Sigmoid colon (tissue), 3 donors: Measurements from ENCODE around the gene POGK.

Experiments used
- POLR2A ChIP-seq, 2 donors: fragments of 450-650 bp; IDR thresholded peaks; one replicate each; pipeline ENCODE4 v1.6.1; 2016; ENCODE audit warnings: antibody characterized with exemption in 2 of 2, mild to moderate bottlenecking in 2 of 2, moderate library complexity in 2 of 2
- TF ChIP-seq, protein P1 (sequence below), 4 experiments: fragments of 450-650 bp in 3 of 4; fragments of 200-600 bp in 1 of 4; IDR thresholded peaks; one replicate each; pipeline ENCODE4 v1.5.1; 2016 to 2019; ENCODE audit warnings: antibody characterized with exemption in 4 of 4, mild to moderate bottlenecking in 3 of 4, moderate library complexity in 2 of 4

DNA sequence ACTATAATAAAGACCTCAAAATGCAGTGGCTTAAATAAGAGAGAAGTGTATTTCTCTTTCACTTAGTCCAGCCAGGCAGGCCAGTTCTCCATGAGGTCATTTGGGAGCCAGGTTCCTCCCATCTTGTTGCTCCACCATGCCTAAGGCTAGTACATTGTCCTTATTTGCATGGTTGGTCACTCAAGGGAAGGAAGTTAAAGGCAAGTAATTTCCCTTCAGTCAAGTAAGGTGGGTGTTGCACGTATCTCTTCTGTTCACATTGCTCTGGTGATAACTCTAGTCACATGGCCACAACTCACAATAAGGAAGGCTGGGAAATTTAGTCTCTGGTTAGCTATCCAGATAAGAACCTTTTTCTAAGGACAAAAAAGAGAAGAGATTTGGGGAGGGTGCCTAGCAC is 64.0 kb downstream of the POGK start:
- TF ChIP-seq, protein P1, sequence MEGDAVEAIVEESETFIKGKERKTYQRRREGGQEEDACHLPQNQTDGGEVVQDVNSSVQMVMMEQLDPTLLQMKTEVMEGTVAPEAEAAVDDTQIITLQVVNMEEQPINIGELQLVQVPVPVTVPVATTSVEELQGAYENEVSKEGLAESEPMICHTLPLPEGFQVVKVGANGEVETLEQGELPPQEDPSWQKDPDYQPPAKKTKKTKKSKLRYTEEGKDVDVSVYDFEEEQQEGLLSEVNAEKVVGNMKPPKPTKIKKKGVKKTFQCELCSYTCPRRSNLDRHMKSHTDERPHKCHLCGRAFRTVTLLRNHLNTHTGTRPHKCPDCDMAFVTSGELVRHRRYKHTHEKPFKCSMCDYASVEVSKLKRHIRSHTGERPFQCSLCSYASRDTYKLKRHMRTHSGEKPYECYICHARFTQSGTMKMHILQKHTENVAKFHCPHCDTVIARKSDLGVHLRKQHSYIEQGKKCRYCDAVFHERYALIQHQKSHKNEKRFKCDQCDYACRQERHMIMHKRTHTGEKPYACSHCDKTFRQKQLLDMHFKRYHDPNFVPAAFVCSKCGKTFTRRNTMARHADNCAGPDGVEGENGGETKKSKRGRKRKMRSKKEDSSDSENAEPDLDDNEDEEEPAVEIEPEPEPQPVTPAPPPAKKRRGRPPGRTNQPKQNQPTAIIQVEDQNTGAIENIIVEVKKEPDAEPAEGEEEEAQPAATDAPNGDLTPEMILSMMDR (IDR thresholded peaks at IDR 0.05): no peak
- no peak for TF ChIP-seq POLR2A (IDR thresholded peaks at IDR 0.05)
